ENCODE data around the gene YIF1A.

DNA sequence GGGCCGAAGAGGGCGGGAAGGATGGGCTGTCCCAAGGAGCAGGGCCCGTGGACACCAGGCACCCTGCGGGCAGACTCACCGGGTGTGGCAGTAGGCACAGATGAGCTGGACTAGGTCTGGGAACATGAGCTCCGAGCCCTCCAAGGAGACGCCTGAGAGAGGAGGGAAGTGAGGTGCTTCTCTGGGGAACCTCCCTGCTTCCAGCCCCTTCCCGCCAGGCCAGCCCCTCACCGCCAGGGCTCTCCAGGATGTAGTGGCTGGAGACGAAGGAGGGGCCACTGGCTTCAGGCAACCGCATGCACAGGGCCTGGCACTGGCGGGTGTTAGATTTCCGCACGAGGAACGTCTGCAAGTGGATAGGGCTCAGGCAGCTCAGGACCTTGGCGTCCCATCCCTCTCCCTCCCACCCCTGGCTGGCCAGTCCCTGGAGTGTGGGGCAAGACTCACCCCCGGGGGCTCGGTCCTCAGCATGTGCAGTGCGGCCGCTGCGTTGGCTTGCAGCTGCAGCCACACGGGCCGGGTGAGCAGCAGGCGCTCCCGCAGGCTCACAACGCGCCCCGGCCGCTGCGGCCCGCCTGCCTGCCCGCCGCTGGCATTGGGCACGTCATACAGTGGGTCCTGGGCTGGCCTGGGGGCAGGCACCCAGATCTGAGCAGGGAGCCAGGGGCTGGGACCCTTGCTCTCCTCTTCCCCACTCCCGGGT lies 46.7 kb upstream of the YIF1A start:
- TF ChIP-seq, protein P1, sequence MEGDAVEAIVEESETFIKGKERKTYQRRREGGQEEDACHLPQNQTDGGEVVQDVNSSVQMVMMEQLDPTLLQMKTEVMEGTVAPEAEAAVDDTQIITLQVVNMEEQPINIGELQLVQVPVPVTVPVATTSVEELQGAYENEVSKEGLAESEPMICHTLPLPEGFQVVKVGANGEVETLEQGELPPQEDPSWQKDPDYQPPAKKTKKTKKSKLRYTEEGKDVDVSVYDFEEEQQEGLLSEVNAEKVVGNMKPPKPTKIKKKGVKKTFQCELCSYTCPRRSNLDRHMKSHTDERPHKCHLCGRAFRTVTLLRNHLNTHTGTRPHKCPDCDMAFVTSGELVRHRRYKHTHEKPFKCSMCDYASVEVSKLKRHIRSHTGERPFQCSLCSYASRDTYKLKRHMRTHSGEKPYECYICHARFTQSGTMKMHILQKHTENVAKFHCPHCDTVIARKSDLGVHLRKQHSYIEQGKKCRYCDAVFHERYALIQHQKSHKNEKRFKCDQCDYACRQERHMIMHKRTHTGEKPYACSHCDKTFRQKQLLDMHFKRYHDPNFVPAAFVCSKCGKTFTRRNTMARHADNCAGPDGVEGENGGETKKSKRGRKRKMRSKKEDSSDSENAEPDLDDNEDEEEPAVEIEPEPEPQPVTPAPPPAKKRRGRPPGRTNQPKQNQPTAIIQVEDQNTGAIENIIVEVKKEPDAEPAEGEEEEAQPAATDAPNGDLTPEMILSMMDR (IDR thresholded peaks at IDR 0.05; ENCODE audit: poor library complexity), result no peak
- no peak for TF ChIP-seq EZH2 (IDR thresholded peaks at IDR 0.05; ENCODE audit: borderline replicate concordance)
- no peak for TF ChIP-seq EZH2phosphoT487 (IDR thresholded peaks at IDR 0.05; ENCODE audit: low read depth, severe bottlenecking, unreplicated experiment)

Measured in hepatocyte (in vitro differentiated cells).